Esophagus squamous epithelium (tissue), 4 donors: ENCODE results near the gene AGBL5.

Experiments used
- POLR2A ChIP-seq, 4 donors: fragments of 450-650 bp; IDR thresholded peaks; one replicate each; pipeline ENCODE4 v1.6.1; 2017; ENCODE audit warnings: antibody characterized with exemption in 4 of 4, mild to moderate bottlenecking in 4 of 4, moderate library complexity in 3 of 4
- TF ChIP-seq, protein P1 (sequence below), 6 experiments: fragments of 450-650 bp in 4 of 6; fragments of 200-600 bp in 2 of 6; sonication (generic) in 2 of 6; IDR thresholded peaks; one replicate each; pipeline ENCODE4 v1.5.1; 2016 to 2019; ENCODE audit warnings: antibody characterized with exemption in 6 of 6, mild to moderate bottlenecking in 4 of 6, moderate library complexity in 4 of 6

DNA sequence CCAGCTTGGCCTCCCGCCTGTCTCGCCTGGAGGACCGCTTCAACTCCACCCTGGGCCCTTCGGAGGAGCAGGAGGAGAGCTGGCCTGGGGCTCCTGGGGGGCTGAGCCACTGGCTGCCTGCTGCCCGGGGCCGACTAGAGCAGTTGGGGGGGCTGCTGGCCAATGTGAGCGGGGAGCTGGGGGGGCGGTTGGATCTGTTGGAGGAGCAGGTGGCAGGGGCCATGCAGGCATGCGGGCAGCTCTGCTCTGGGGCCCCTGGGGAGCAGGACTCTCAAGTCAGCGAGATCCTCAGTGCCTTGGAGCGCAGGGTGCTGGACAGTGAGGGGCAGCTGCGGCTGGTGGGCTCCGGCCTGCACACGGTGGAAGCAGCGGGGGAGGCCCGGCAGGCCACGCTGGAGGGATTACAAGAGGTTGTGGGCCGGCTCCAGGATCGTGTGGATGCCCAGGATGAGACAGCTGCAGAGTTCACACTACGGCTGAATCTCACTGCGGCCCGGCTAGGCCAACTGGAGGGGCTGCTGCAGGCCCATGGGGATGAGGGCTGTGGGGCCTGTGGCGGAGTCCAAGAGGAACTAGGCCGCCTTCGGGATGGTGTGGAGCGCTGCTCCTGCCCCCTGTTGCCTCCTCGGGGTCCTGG, 31.4 kb downstream of the AGBL5 start:
- TF ChIP-seq, protein P1, sequence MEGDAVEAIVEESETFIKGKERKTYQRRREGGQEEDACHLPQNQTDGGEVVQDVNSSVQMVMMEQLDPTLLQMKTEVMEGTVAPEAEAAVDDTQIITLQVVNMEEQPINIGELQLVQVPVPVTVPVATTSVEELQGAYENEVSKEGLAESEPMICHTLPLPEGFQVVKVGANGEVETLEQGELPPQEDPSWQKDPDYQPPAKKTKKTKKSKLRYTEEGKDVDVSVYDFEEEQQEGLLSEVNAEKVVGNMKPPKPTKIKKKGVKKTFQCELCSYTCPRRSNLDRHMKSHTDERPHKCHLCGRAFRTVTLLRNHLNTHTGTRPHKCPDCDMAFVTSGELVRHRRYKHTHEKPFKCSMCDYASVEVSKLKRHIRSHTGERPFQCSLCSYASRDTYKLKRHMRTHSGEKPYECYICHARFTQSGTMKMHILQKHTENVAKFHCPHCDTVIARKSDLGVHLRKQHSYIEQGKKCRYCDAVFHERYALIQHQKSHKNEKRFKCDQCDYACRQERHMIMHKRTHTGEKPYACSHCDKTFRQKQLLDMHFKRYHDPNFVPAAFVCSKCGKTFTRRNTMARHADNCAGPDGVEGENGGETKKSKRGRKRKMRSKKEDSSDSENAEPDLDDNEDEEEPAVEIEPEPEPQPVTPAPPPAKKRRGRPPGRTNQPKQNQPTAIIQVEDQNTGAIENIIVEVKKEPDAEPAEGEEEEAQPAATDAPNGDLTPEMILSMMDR (IDR thresholded peaks at IDR 0.05) = no peak
- TF ChIP-seq POLR2A (IDR thresholded peaks at IDR 0.05) = no peak
